GM12878 (cell line): ENCODE data around the gene USP31.

ENCODE experiments used
- ATF2 ChIP-seq: IDR thresholded peaks from 2 replicates; pipeline ENCODE4 v1.6.1; 2012; ENCODE audit warnings: low read length, inconsistent platforms
- CEBPB ChIP-seq, 2 experiments: fragments of 150-350 bp in 1 of 2; IDR thresholded peaks; 2 replicates each; pipeline ENCODE4 v1.6.1; 2012 to 2014; ENCODE audit warnings: low read depth in 2 of 2, low read length in 2 of 2, borderline replicate concordance in 1 of 2, inconsistent platforms in 1 of 2
- NFYB ChIP-seq: IDR thresholded peaks from 2 replicates; pipeline ENCODE4 v1.6.1; 2011; ENCODE audit warnings: low read depth, mild to moderate bottlenecking, low read length, improper control_type of control experiment, moderate library complexity; ENCODE audit not compliant: insufficient read depth
- POLR2AphosphoS5 ChIP-seq: IDR thresholded peaks from 2 replicates; pipeline ENCODE4 v1.6.1; 2011; ENCODE audit warnings: mild to moderate bottlenecking, low read length, inconsistent platforms
- RELA ChIP-seq: fragments of 450-650 bp; IDR thresholded peaks from 2 replicates; pipeline ENCODE4 v1.8.0; 2014; ENCODE audit warnings: borderline replicate concordance; ENCODE audit not compliant: partially characterized antibody
- SIN3A ChIP-seq: IDR thresholded peaks from 2 replicates; pipeline ENCODE4 v1.6.1; 2012; ENCODE audit warnings: low read depth, low read length, improper control_type of control experiment
- SREBF1 ChIP-seq: IDR thresholded peaks from 2 replicates; pipeline ENCODE4 v1.6.1; 2012; ENCODE audit warnings: mild to moderate bottlenecking, low read length
- YY1 ChIP-seq: IDR thresholded peaks from 2 replicates; pipeline ENCODE4 v1.6.1; 2011; ENCODE audit warnings: low read depth, mild to moderate bottlenecking, low read length
- TF ChIP-seq, protein P1 (sequence below), 3 experiments: IDR thresholded peaks in 2 of 3; conservative IDR thresholded peaks in 1 of 3; 2 replicates each; pipeline ENCODE4 v1.5.1; 2011; ENCODE audit warnings: low read depth in 3 of 3, low read length in 3 of 3, mild to moderate bottlenecking in 3 of 3, control low read depth in 2 of 3, moderate library complexity in 2 of 3, inconsistent platforms in 1 of 3, mixed read lengths in 1 of 3; ENCODE audit not compliant: control insufficient read depth in 2 of 3, insufficient read depth in 1 of 3; ENCODE audit errors: extremely low read depth in 1 of 3

- TF ChIP-seq, protein P1, sequence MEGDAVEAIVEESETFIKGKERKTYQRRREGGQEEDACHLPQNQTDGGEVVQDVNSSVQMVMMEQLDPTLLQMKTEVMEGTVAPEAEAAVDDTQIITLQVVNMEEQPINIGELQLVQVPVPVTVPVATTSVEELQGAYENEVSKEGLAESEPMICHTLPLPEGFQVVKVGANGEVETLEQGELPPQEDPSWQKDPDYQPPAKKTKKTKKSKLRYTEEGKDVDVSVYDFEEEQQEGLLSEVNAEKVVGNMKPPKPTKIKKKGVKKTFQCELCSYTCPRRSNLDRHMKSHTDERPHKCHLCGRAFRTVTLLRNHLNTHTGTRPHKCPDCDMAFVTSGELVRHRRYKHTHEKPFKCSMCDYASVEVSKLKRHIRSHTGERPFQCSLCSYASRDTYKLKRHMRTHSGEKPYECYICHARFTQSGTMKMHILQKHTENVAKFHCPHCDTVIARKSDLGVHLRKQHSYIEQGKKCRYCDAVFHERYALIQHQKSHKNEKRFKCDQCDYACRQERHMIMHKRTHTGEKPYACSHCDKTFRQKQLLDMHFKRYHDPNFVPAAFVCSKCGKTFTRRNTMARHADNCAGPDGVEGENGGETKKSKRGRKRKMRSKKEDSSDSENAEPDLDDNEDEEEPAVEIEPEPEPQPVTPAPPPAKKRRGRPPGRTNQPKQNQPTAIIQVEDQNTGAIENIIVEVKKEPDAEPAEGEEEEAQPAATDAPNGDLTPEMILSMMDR (IDR thresholded peaks at IDR 0.05 in 2 of 3, conservative IDR thresholded peaks at IDR 0.05 in 1 of 3; ENCODE audit: control insufficient read depth in 2 of 3, extremely low read depth in 1 of 3, insufficient read depth in 1 of 3, low read depth in 3 of 3, low read length in 3 of 3), result no peak
- TF ChIP-seq NFYB (no peak), YY1 (no peak), CEBPB (IDR thresholded peaks at IDR 0.05; ENCODE audit: borderline replicate concordance in 1 of 2, low read depth in 2 of 2, low read length in 2 of 2) (no peak), ATF2 (no peak), RELA (no peak), POLR2AphosphoS5 (no peak), SIN3A (no peak), SREBF1 (no peak)
Measured at GRCh38 chr16:23113185-23113584, 36.1 kb downstream of the USP31 start.
